Caki2 (cell line): ENCODE results near the gene PLA1A. TPM values are rescaled to one million over a fixed set of nuclear protein-coding genes. Genes with fewer than 3 reads are reported as not detected.
"Not testable (repeated sequence)": the region's sequence is repeated elsewhere in the genome, so short reads cannot be mapped to it uniquely, and the experiment has no call there.

Experiments used
- DNase-seq: peaks from one replicate; pipeline ENCODE4 v3.0.0-alpha.2; 2015; ENCODE audit warnings: low read depth
- in situ Hi-C: cut with HindIII; loops from 2 replicates; pipeline ENCODE4 v1.10.0; 2016; ENCODE audit warnings: low sequenced_read_pairs, low pct_unique_long_range_greater_than_20kb, mixed read lengths
- total RNA-seq: library from RNA; depleted of rRNA; stranded (reverse); fragments of >200 nt; shearing (Covaris generic); gene quantifications from 2 replicates; pipeline ENCODE4 v1.2.3, GENCODE V29; 2014; ENCODE audit warnings: low replicate concordance

PLA1A gene
- total RNA-seq, 1 experiment from 2014 or later, result 10.6 TPM

- DNase-seq, result no peak
- in situ Hi-C loops, result no loop called here
Observed at GRCh38 chr3:119571230-119571629, 26.5 kb upstream of the PLA1A start.

DNA sequence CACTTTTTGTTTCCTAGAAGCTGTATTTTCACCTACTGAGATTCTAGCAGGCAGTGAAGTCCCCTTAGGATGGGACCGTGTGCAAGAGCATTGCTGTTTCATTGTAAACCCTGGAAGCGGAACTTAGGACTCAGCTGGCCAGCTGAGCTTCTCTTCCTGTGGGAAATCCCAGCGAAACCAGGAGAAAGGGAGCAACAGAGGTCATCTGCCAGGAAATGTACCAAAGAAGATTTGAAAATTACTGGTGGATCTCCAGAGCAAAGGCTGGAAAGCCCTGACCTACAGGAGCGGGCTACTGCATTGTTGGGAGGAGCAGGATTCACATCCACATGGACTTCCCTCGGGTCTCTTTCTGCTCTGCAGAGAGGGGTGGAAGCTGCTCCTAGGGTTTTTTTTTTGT, 26.0 kb upstream of the PLA1A start:
- in situ Hi-C loops, result no loop called here
- no peak for DNase-seq

- in situ Hi-C loops, result no loop called here
- no peak for DNase-seq
Observed at GRCh38 chr3:119575507-119575906, 22.2 kb upstream of the PLA1A start.

- DNase-seq, result peak; percentile 63
- in situ Hi-C loops, result no loop called here
Observed at GRCh38 chr3:119579366-119580066, 18.2 kb upstream of the PLA1A start, which contains the start of gene ADPRH. TSS of gene ADPRH (plus strand) at chr3:119579492. CDS start at chr3:119582170, 2,678 bp downstream.

DNA sequence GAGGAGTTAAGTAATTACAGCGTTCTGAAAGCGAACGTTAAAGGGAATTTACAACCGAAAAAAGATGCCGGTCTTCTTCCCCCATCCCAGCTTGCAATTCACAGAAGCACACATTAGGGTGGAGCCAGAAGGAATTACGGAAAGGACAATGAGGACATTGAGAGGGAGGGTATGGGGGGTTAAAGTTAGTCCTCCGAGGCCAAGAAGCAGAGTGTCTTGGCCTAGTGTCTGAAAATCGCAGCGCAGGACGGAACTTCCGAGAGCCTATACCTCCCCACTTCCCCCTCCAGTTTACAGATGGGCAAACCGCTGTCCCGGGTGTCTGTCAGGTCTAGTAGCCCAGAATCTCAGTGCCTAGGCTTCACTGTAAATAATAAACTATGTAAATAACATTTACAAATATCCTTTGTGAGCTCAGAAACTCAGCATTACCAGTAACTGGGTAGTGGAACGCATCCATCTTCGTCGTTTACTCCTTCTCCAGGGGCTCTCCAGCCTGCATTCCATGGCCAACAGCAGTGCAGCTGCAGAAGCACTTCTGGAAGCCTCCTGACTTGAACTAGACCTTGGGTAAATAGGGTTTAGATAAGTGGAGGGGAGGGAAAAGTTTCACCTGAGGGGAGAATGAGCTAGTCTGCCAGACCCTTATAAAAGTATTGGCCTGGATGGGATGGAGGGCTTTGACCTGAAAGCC, 17.5 kb upstream of the PLA1A start:
- in situ Hi-C loops, result no loop called here
- no peak for DNase-seq

DNA sequence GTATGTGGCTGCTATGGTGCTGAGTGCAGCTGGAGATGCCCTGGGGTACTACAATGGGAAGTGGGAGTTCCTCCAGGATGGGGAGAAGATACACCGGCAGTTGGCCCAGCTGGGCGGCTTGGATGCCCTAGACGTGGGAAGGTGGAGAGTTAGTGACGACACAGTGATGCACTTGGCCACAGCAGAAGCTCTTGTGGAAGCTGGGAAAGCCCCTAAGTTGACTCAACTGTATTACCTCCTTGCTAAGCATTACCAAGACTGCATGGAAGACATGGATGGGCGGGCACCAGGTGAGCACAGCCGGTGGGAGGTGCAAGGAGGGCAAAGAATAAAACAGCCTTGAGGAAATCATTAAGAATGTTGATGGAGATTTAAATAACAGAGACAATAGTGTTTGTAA, 15.5 kb upstream of the PLA1A start:
- DNase-seq, result peak; percentile 52
- in situ Hi-C loops, result no loop called here

DNA sequence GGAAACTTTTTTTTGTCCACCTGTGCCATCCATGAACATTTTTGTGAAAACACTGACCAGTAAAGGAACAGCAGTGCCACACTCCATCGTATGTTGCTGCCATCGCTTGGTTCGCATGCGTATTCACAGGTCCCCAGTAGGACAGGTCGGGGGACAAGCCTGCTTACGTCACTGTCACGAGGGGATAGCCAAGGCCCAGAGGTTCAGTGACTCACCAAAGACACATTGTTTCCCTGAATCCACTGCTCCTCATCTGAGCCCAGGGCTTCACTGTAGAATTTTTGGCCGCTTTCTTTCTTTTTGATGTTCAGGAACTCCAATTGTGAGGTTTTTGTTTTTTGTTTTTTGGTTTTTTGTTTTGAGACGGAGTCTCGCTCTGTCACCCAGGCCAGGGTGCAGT, 12.5 kb upstream of the PLA1A start:
- in situ Hi-C loops, result no loop called here

DNA sequence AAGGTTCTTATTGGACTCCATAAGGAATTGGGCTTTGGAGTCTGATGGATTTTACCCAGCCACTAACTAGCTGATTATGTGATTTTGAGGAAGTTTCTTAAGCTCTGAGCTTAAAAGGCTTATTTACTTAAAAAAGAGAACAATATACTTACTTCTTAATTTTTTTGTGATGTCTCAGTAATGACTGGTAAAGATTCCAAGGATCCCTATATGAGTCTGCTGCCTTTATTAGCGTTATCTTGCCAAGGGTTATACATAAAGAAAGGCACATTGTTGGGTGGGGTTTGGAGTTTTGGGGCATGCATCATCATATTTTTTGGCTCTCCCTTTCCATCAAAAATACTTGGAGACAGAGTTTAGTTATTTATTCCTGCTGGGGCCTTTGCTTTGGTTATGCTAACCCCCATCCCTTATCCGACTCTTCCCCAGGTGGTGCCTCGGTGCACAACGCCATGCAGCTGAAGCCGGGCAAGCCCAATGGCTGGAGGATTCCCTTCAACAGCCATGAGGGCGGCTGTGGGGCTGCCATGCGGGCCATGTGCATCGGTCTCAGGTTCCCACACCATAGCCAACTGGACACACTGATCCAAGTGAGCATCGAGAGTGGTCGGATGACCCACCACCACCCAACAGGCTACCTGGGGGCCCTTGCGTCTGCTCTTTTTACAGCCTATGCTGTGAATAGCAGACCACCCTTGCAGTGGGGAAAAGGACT, 11.7 kb upstream of the PLA1A start:
- in situ Hi-C loops, result no loop called here
- no peak for DNase-seq

More for the DNA sequence above, 12.5 kb upstream of the PLA1A start:
- DNase-seq, result no peak

- no peak for DNase-seq
- in situ Hi-C loops, result no loop called here
Observed at GRCh38 chr3:119586733-119587172, 10.9 kb upstream of the PLA1A start.

DNA sequence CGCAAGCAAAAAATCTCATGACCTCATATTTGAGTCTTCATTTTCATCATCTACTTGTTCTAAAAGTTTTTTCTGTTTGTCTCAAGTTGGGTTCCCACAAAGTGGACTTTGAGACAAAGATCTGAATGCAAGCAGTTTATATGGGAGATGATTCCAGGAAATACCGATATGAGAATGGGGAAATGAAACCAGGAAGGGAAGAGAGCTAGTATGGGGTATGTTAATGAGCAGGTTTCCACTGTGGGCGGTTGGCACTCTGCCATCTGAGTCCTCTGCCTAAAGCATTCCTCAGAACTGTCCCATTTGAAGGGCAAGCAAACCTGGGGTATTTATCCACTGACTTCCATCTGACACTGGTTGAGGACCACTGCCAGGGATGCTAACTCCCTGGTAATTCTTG, 9.6 kb upstream of the PLA1A start:
- in situ Hi-C loops, result no loop called here
- no peak for DNase-seq

- DNase-seq, result no peak
- in situ Hi-C loops, result no loop called here
Observed at GRCh38 chr3:119589102-119589773, 8.4 kb upstream of the PLA1A start.

- in situ Hi-C loops, result no loop called here
- no peak for DNase-seq
Observed at GRCh38 chr3:119590706-119591105, 7.0 kb upstream of the PLA1A start.

DNA sequence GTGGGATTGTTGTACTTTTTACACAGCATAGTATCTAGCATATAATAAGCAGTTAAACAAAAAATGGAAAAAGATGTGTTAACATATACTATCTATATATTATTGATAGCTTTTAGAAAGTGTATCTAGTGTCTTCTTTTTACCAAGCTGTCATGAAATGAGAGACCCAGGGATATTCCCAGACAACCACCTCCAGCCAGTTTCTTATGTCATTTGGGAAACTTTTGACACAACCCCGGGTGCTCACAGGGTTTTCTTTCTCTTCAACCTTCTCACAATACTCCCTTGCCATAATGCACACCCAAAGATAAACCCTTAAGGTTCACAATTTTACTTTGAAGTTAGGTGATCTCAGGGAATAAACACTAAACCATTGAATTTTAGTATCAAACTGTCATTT, 4.8 kb upstream of the PLA1A start:
- no peak for DNase-seq
- in situ Hi-C loops, result no loop called here

DNA sequence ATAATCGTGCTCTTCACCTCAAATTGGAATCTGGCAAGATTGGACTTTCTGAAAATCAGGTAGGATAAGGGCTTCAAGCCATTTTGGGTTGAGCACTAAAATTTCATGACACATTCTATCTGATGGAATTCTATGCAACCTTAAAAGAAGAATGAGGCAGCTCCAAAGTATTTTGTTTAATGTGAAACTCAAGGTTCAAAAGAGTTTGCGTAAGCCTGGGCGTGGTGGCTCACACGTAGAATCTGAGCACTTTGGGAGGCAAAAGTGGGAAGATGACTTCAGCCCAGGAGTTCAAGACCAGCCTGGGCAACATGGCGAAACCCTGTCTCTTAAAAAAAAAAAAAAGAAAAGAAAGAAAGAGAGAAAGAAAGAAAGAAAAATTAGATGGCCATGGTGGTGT, 3.6 kb upstream of the PLA1A start:
- in situ Hi-C loops, result no loop called here
- DNase-seq, result no peak

GRCh38 chr3:119594929-119595328, 2.8 kb upstream of the PLA1A start:
- DNase-seq, in situ Hi-C loops: not testable (repeated sequence)

DNA sequence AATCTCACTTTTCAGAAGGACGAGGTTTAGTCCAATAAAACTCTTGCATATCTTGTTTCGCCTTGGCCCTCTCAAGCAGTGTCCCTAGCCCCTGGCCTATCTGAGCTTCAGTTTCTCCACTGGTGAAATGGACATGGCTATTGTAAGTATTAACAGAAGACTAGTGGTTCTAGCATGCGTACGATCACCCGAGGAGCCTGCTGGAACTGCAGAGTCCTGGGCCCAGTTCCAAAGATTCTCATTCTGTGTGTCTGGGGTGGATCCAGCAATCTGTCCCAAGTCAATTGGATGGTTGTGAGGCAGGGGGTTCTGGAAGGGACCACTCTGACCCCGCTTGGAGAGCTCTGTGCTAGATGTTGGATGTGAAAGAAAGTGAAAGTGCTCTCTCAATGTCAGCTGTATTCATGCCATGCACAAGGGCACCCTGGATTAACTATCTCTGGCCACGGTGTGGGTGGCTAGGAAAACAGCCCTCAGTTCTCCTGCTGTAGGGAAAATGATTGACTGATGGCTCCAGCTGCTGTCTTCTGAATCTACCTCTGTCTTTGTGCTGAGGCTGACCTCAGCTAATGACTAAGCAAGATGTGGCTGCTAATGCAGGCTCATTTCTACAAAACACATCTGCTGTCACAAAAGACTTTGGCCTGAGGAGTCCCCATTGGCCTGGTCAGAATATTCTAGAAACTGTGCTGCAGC, 1.9 kb upstream of the PLA1A start:
- peak; percentile 41 for DNase-seq
- in situ Hi-C loops, result no loop called here

- peak; percentile 5 for DNase-seq
- in situ Hi-C loops, result no loop called here
Observed at GRCh38 chr3:119596398-119596797, 1.3 kb upstream of the PLA1A start.

DNA sequence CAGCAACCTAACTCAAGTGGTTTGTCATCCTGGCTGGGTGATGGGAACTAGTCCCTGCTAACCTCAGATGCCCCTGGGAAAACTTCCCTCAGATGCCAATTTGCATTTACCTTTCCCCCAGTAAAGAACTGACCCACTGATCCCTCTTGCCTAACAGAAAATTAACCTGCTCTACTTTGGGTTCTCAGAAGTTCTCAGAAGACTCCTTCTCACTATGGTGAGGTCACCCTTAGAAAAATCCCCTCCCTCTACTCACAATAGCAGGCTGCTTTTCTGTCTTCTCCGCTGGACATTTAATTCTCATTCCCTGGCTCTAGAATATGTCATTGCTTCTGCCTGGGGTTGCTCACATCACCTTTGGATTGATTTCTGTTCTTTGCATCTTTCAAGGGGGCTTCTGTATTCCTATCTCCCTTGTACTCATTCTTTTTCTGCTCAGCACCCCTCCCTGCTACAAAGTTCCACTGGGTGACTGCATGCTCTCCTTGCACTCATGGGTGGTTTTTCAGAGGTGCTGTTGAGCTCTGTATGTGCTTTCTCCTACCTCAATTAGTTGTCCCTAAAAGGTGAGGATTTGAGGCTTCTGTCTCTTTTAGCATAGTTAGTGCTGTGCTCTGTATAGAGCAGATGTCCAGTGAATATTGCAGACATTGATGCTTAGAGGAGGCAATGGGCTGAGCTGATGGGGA, 869 bp downstream of the PLA1A start:
- DNase-seq, result no peak
- in situ Hi-C loops, result no loop called here
